ENCODE data around the gene NMUR2.

NMUR2 gene

GRCh38 chr5:152367554-152367953 is 37.5 kb downstream of the NMUR2 start:
- no peak for DNase-seq

GRCh38 chr5:152366716-152367115 is 38.4 kb downstream of the NMUR2 start:
- DNase-seq = no peak

GRCh38 chr5:152364899-152365298 is 40.2 kb downstream of the NMUR2 start:
- no peak for DNase-seq

- DNase-seq = no peak
Measured at GRCh38 chr5:152364172-152364571, 40.9 kb downstream of the NMUR2 start.

GRCh38 chr5:152358861-152359568 is 46.1 kb downstream of the NMUR2 start:
- no peak for DNase-seq

- no peak for DNase-seq
Measured at GRCh38 chr5:152356506-152356905, 48.6 kb downstream of the NMUR2 start.

GRCh38 chr5:152355061-152355460 is 50.0 kb downstream of the NMUR2 start:
- no peak for DNase-seq

- DNase-seq = no peak
Measured at GRCh38 chr5:152353001-152353400, 52.1 kb downstream of the NMUR2 start.

- DNase-seq = peak in 1 of 2 experiments; percentile 27
Measured at GRCh38 chr5:152349683-152350526, 55.2 kb downstream of the NMUR2 start.
